ENCODE results near the gene KIAA1549.

DNA sequence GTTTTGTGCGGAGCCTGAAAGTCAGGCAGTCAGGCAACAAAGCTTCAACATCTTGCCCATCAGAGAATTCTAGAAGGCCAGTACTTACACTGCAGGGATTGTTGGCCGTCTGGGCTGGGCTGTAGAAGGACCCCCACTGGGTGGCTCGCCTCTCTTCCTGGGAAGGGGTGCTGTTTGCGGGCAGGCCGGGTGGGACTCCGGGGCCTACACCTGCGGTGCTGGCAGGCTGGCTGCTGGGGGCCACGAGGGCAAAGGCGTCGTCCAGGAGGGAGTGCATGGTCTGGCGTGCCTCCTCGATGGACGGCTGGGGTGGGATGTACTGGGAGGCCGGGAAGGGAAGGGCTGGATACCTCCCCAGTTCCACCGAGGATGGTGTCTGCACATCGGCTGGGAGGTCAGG is 120.1 kb downstream of the KIAA1549 start:
- TF ChIP-seq, protein P1, sequence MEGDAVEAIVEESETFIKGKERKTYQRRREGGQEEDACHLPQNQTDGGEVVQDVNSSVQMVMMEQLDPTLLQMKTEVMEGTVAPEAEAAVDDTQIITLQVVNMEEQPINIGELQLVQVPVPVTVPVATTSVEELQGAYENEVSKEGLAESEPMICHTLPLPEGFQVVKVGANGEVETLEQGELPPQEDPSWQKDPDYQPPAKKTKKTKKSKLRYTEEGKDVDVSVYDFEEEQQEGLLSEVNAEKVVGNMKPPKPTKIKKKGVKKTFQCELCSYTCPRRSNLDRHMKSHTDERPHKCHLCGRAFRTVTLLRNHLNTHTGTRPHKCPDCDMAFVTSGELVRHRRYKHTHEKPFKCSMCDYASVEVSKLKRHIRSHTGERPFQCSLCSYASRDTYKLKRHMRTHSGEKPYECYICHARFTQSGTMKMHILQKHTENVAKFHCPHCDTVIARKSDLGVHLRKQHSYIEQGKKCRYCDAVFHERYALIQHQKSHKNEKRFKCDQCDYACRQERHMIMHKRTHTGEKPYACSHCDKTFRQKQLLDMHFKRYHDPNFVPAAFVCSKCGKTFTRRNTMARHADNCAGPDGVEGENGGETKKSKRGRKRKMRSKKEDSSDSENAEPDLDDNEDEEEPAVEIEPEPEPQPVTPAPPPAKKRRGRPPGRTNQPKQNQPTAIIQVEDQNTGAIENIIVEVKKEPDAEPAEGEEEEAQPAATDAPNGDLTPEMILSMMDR (IDR thresholded peaks at IDR 0.05) = no peak
- TF ChIP-seq POLR2A (IDR thresholded peaks at IDR 0.05) = no peak
